ENCODE results near the gene HABP2. TPM values are rescaled to one million over a fixed set of nuclear protein-coding genes. Genes with fewer than 3 reads are reported as not detected.

Gene HABP2
- total RNA-seq, 1 experiment from 2014 or later = not detected

- Histone ChIP-seq H3K27ac (ENCODE audit: low read length) (no peak overlapping the region), H3K79me2 (ENCODE audit: low read length) (no peaks in the 10 kb centered on the region), H4K20me1 (ENCODE audit: low read length) (no peaks in the 10 kb centered on the region), H3K9me3 (ENCODE audit: low read length) (no peaks in the 10 kb centered on the region), H2AFZ (ENCODE audit: low read length) (no peak overlapping the region), H3K9me2 (replicated peaks; ENCODE audit: low read length) (no peaks in the 10 kb centered on the region), H3K4me1 (ENCODE audit: insufficient read depth, low read length) (no peaks in the 10 kb centered on the region; the same call in 1 of the 2 replicates), H3K36me3 (ENCODE audit: low read depth, low read length) (no peaks in the 10 kb centered on the region), H3K9ac (ENCODE audit: low read length) (no peak overlapping the region), H3K4me3 (ENCODE audit: low read length) (no peak overlapping the region), H3F3A (ENCODE audit: low read length, unreplicated experiment) (no peaks in the 10 kb centered on the region), H3K27me3 (ENCODE audit: low read length) (no peaks in the 10 kb centered on the region), H3K4me2 (ENCODE audit: low read length) (no peak overlapping the region)
- no peak for TF ChIP-seq EZH2 (IDR thresholded peaks at IDR 0.05; ENCODE audit: low read length, unreplicated experiment)
- no peak for TF ChIP-seq EZH2phosphoT487 (IDR thresholded peaks at IDR 0.05; ENCODE audit: borderline replicate concordance, low read length)
- TF ChIP-seq CTCF (conservative IDR thresholded peaks at IDR 0.05; ENCODE audit: low read depth, low read length) = no peak
- DNase-seq = no peak
- ChIA-PET CTCF (no interaction called here), POLR2A (ENCODE audit: unreplicated experiment) (no interaction called here)
- BruUV-seq (replicated peaks) = no TSS peak
- intact Hi-C loops (cut with micrococcal nuclease) = no loop called here
- no peak for ATAC-seq
These were observed 19.1 kb upstream of the HABP2 start for GRCh38 chr10:113533801-113534200.

- no peak overlapping the region for H3K9ac ChIP-seq (ENCODE audit: low read length)
- DNase-seq = peak; percentile 18
- no peaks in the 10 kb centered on the region for H4K20me1 ChIP-seq (ENCODE audit: low read length)
- H3K27ac ChIP-seq (ENCODE audit: low read length) = no peak overlapping the region
- H3F3A ChIP-seq (ENCODE audit: low read length, unreplicated experiment) = no peaks in the 10 kb centered on the region
- no peaks in the 10 kb centered on the region for H3K36me3 ChIP-seq (ENCODE audit: low read depth, low read length)
- H3K4me3 ChIP-seq (ENCODE audit: low read length) = no peak overlapping the region
- ATAC-seq = no peak
- no peaks in the 10 kb centered on the region for H3K9me3 ChIP-seq (ENCODE audit: low read length)
- H2AFZ ChIP-seq (ENCODE audit: low read length) = no peak overlapping the region
- H3K79me2 ChIP-seq (ENCODE audit: low read length) = no peaks in the 10 kb centered on the region
- ChIA-PET POLR2A (ENCODE audit: unreplicated experiment) (no interaction called here), CTCF (no interaction called here)
- no TSS peak for BruUV-seq (replicated peaks)
- H3K27me3 ChIP-seq (ENCODE audit: low read length) = no peaks in the 10 kb centered on the region
- TF ChIP-seq EZH2 (IDR thresholded peaks at IDR 0.05; ENCODE audit: low read length, unreplicated experiment) (no peak), EZH2phosphoT487 (IDR thresholded peaks at IDR 0.05; ENCODE audit: borderline replicate concordance, low read length) (no peak), CTCF (conservative IDR thresholded peaks at IDR 0.05; ENCODE audit: low read depth, low read length) (no peak)
- H3K9me2 ChIP-seq (replicated peaks; ENCODE audit: low read length) = no peaks in the 10 kb centered on the region
- intact Hi-C loops (cut with micrococcal nuclease) = no loop called here
- H3K4me2 ChIP-seq (ENCODE audit: low read length) = no peak overlapping the region
- peaks cover 5% of the 10 kb centered on the region for H3K4me1 ChIP-seq (ENCODE audit: insufficient read depth, low read length)
These were observed 18.4 kb upstream of the HABP2 start for GRCh38 chr10:113534423-113534822.

- no peak overlapping the region for H3K9ac ChIP-seq (ENCODE audit: low read length)
- no peaks in the 10 kb centered on the region for H3K36me3 ChIP-seq (ENCODE audit: low read depth, low read length)
- H3K9me3 ChIP-seq (ENCODE audit: low read length) = no peaks in the 10 kb centered on the region
- intact Hi-C loops (cut with micrococcal nuclease) = no loop called here
- H3K27me3 ChIP-seq (ENCODE audit: low read length) = no peaks in the 10 kb centered on the region
- no peak overlapping the region for H3K4me2 ChIP-seq (ENCODE audit: low read length)
- TF ChIP-seq CTCF (conservative IDR thresholded peaks at IDR 0.05; ENCODE audit: low read depth, low read length) (no peak), EZH2 (IDR thresholded peaks at IDR 0.05; ENCODE audit: low read length, unreplicated experiment) (no peak), EZH2phosphoT487 (IDR thresholded peaks at IDR 0.05; ENCODE audit: borderline replicate concordance, low read length) (no peak)
- no peak overlapping the region for H2AFZ ChIP-seq (ENCODE audit: low read length)
- no peaks in the 10 kb centered on the region for H4K20me1 ChIP-seq (ENCODE audit: low read length)
- DNase-seq (no peak), ATAC-seq (no peak)
- CTCF ChIA-PET = no interaction called here
- no peak overlapping the region for H3K4me3 ChIP-seq (ENCODE audit: low read length)
- no peak overlapping the region for H3K27ac ChIP-seq (ENCODE audit: low read length)
- BruUV-seq (replicated peaks) = no TSS peak
- no peaks in the 10 kb centered on the region for H3F3A ChIP-seq (ENCODE audit: low read length, unreplicated experiment)
- POLR2A ChIA-PET (ENCODE audit: unreplicated experiment) = no interaction called here
- no peaks in the 10 kb centered on the region for H3K79me2 ChIP-seq (ENCODE audit: low read length)
- H3K4me1 ChIP-seq (ENCODE audit: insufficient read depth, low read length) = peaks cover 14% of the 10 kb centered on the region
- H3K9me2 ChIP-seq (replicated peaks; ENCODE audit: low read length) = no peaks in the 10 kb centered on the region
These were observed 15.2 kb upstream of the HABP2 start for GRCh38 chr10:113537672-113538071.

Data from PC-3 (cell line).